ENCODE results near the gene SMYD2.
A peak's percentile ranks its signal among the peaks of the same experiment; 100 is the strongest.
"Not testable (repeated sequence)": the region's sequence is repeated elsewhere in the genome, so short reads cannot be mapped to it uniquely, and the experiment has no call there.

The SMYD2 gene

DNA sequence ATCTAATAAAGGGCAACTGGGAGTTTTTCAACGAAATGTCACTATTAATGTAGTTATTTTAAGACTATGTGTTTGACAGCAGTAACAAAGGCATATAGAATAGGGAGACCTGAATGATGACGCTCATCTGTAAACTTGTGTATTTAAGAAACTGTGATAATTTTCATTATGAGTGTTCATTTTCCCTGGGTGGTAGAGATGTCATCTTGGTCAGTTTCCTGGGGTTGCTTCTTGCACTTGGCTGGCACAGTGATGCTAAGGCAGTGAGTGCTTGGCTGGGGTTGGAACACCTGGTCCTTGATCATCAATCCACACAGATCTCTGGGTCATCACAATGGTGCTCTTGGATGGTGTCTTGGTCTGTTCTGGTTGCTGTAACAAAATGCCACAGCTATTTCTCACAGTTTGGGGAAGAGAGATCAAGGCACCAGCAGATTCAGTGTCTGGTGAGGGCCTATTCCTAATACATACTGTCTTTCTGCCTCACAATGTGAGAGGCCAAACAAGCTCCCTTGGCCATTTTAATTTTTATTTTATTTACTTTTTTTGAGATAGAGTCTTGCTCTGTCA is 7.9 kb upstream of the SMYD2 start:
- no peak for DNase-seq

DNA sequence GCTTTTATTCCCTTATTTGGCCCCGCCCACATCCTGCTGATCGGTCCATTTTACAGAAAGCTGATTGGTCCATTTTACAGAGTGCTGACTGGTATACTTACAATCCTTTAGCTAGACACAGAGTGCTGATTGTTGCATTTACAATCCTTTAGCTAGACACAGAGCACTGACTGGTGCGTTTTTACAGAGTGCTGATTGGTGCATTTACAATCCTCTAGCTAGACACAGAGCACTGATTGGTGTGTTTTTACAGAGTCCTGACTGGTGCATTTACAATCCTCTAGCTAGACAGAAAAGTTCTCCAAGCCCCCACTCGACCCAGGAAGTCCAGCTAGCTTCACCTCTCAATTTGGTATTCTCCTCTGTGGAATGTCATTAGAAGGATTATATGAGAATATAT is 5.3 kb upstream of the SMYD2 start:
- DNase-seq, result not testable (repeated sequence)

DNA sequence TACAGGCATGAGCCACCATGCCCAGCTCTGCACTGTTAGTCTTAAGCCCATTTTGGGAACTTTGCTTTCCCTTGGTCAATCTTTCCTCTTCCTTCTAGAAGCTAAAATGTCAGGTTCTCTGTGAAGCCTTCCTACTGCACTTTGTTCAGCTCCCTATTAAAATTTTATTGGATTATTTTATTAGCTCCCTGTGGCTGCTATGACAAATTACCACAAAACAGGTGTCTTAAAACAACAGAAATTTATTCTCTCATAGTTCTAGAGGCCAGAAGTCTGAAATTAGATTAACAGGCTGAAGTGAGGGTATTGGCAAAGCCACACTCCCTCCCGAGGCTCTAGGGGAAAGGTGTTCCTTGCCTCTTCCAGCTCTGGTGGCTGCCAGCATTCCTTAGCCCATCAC is 4.2 kb upstream of the SMYD2 start:
- DNase-seq, result no peak

DNA sequence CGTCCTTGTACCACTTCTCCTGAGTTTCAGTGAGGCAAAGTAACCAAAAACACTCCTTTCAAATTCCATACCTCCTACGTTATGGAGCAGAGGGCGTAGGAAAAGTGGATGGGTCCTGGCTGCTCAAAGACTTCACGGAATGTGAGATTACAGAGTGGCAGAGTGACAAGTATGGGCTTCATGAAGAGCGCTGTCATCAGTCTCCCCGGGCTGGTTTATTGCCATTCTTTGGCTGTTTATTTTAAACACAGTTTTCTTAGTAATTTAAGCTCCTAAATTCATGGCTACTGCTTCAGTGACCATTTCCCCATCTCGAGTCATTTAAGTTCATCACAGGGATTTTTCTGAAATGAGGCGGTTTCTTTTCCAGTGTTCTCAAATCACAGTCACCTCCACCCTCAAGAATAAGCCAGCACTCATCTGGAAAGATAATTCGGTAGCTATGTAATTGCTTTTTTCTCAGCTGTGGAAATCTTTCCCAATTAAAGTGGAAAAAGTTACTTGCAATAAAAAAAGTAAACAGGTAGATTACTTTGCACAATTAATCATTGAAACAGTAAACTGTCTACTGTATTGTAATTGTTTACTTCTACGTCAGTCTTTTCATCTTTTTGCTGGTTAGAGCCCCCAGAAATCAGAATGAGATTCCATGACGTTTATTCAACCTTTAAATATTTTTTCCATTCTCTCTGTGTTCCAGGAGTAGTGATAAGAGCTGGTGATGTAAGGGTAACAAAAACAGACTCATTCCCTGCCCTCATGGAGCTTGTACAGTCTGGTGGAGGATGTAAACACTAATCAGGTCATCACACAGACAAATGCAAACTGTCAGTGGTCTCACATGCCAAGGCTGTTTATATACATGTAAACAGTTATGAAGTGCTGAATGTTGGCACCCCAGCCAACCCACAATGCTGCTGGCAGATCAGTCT is 3.0 kb upstream of the SMYD2 start:
- no peak for DNase-seq

DNA sequence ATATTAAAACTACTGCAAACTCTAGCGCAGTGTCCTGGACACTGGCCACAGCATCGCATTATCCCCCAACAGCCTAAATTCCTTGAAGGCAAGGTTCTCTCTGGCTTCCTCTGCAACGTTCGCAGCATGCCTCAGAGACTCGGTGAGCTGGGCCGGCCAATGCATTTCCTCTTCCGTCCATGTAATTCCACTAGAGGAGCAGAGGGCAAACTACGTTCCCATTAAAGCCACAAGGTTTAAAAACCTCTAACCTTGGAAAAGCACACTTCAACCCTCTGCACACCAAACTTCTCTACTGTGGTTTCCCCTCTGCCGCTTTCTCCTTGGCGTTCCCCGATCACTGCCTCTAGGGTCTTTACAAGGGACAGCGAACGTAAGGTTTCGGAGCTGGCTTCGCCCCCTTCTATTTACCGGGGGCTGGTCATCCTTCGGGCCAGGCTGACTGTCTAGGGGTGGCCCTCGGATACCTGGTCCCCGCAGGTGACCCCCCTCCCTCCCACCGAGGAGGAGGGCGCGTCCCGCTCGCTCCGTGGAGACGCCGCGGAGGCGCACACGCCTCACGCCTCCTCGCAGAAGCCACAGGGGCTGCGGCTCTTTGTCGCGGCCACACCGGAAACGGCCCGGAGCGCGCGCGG is 456 bp upstream of the SMYD2 start:
- DNase-seq, result no peak

DNA sequence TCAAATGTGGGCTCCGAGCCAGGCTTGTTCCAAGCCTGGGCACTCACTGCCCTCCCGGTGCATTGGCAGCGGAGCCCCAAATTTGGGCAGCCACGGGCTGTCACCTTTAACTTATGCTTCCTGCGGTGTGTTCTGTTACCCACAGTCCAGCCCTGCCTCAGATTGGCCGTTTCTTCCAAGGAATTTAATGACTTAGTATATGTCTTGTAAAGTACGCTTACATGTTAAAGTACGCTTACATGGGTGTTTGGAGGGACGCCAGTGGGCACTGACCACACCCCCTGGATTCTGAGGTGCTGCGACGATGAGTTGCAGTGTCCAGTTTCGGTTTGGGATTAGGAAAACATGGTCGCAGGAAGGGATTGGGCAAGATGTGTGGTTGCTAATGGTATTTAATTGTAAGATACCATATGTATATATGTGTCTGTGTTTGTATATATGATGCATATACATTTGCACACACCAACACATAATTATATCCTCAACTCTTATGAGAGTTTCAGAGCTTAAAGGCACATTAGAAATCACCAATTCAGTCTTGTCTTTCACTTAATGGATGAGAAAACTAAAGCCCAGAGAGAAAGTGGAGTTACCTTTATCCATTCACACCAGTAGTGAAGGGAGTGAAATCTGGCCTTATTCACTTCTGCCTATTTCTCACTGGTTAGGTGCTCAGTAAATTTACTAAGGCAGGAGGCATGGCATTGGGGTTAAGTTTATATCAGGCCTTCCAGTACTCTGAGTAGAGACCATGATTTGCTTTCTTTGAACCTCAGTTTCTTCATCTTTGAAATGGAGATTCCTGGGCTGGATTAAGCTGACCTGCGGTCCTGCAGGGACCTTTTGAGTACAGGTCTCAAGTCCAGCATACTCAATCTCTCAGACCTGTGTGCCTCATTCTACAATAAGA is 1.0 kb downstream of the SMYD2 start:
- no peak for DNase-seq

DNA sequence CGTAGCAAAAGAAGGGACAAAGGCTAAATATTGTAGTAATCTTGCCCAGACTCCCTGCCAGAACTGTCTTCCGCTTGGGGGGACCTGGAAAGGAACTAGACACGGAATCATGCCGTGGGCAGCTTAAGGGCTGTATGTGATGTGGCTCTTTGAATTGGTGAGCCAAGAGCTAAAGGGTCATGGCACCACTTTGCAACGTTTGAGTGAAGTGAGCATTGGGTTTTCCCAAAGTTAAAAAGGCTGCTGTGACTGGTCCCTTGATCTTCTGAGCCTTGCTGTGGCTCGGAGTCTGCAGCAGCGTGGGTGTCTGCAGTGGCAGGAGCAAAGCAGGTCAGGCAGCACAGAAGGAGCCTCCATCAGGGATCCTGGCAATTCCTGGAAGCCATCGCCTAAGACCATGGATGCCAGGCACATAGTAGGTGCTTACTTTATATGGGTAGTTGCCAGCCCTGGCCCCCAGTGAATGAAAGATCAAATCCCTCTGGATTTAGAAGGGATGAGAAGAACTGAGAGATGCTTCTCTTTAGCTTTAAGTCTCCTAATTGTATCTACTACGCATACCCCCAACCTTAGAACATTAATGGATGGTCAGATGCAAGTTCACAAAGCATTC is 1.8 kb downstream of the SMYD2 start:
- peak; percentile 5 for DNase-seq

DNA sequence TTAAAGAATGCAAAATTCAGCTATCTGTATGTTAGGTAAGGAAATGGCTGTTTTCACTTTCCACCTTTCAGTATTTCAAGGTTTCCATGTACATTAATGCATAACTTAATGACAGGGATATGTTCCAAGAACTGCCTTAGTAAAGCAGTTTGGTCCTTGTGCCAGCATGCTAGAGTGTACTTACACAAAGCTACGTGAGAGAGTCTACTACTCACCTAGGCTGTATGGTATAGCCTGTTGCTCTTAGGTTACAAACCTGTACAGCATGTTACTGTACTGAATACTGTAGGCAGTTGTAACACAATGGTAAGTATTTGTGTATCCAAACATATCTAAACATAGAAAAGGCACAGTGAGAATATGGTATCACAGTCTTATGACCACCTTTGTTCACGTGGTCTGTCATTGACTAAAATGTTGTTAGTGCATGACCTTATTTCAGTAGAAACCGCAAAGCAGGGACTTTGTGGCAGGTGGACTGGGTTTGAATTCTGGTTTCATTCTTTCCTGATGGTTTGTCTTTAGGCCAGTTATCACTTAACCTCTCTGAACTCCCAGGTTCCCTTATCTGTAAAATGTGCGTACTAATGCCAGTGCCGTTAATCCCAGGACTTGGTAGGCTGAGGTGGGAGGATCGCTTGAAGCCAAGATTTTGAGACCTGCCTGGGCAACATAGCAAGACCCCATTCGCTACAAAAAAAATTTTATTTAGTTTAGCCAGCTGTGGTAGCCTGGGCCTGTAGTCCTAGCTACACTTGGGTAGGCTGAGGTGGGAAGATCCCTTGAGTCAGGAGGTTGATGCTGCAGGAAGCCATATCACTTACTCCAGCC is 4.9 kb downstream of the SMYD2 start:
- DNase-seq, result no peak

DNA sequence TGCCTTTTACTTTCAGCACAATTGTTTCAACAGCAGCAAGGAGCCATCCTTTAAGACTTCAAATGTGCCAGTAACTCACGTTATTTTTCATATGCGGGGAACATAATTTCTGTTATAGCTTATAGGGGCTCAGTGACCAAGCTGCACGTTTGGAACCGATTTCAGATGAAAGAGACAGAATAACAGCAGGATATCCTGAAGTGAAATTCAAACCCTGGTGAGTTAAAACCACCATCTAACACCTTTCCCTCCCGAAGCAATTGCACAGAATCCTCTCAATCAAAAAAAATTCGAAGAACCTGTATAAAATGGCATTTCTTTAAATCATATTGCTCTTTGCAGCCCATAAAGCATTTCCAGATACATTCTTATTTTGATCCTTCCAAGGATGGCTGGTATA is 6.9 kb downstream of the SMYD2 start:
- DNase-seq, result no peak

DNA sequence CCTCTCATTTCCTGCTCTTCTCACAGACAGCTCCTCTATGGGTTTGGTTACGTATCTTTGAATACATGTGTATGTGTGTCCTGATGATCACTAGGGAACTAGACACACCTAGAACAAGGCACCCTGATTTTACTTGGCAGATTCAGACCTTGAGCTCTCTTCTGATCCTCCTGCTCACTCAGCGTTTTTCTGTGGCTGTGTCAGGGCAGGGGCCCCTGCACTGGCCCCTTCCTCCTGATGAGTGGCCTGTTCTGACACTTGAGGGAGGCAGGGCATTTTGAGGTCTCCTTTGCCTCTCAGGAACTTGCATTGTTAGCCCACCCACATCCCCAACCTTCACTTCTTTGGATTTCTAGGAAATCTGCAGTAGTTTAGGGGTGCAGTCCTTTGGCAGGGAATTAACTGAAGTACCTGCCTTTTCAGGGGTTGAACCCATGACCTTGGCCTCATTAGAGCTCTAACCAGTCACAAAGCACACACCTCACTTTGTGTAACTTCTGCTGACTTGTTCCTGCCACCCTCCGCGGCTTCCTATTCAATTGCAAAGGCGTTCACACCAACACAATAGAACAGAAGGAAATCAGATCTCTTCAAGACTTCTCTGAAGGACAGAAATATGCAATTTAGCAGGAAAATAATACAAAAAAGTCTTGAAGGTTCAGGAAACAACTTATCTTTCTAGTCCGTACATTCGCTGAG is 8.8 kb downstream of the SMYD2 start:
- DNase-seq, result no peak

DNA sequence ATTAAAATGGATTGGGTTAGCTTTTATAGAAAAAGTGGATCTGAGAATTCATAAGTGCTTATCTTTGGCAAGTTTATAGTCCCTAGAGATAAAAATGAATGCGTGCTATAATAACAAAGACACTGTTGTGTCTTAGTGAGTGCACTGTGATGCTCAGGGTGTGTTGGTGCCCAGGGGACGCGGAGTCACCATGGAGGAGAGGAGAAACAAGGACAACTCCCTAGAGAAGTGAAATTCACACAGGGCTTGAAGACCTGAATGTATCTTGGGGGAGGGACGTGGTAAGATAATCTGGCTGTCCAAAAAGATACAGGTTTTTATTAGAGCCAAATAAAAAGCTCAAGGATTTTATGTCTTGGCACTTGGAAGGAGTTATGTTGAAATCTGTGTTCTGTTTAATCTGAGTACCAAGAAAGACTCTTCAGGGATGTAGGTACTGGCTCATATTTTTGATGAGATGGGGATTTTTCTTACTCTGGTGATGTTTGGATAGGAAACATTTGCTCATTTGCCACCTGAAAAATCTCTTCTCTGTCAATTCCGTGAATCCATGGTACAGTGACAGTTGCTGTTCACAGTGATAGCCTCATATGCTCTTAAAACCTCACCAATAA is 9.6 kb downstream of the SMYD2 start:
- no peak for DNase-seq

DNA sequence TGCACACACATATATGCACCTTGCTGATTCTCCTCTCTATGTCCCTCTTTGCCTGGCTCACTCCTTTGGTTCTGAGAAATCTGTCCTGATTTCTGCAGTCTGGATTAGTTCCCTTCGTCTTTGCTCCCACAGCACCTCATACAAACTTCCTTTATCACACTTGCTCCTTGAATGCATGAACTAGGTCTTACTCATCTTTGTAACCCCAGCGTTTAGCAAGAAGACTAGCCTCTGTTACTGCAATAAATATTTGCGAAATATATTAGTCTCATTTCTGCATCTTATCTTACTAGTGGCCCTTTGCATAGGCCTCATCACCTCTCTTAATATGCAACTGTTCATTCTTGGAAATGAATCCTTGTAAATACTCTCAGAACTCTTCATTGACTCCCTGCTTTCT is 11.4 kb downstream of the SMYD2 start:
- no peak for DNase-seq

DNA sequence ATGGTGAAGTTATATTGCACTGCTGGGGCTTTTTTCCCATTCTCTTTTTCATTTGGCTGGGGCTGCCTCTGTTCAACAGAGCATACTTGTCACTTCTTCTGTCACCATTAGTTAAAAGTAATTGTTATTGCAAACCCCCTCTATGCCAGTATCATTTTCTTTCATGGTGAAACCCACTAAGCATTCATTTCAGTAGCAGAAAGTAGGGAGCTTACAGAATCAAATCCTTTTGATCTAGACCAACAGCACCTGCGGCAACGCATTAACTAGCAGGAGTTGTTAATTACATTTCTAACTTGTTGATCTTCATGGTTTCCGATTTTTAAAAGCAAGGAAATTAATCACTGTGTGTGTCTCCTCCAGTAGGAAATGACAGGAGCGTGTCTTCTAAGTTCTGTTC is 15.0 kb downstream of the SMYD2 start:
- no peak for DNase-seq

DNA sequence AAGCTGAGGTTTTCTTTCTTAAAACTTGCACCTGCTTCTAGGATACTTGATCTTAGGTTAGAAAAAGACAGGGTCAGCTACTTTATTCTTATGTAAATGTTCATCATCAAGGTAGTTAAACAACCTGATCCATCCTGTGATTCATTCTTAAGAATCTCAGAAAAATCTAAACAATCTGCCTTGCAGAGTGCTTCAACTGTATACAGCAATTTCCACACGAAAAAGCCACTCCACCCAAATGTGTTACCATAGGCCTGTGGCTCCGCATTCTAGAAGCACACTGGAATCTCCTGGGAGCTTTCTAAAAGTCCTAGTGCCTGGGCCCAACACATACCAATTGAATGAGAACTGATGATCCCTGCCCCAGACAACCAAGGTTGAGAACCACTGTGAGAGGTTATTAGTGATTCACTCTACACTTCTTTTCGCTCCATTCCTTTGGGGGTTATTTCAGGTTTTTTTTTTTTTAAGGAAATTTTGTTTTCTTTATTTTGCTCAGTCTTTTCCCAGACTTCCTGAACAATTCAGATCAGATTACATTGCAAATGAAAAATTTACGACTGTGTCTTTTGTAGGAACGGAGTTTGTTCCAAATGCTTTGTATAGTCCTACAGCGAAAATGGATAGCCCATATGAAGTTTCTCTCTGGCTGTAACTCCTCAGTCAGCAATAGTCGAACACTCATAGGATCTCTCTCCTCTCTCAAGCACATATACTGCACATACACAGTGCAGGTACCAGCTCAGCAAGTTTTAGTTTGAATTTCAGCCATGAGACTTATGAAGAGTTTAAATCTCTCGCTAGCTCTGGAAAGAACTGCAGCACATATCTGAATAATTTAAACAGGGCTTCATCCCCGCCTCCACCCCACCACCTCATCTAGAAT is 16.1 kb downstream of the SMYD2 start:
- DNase-seq, result no peak

DNA sequence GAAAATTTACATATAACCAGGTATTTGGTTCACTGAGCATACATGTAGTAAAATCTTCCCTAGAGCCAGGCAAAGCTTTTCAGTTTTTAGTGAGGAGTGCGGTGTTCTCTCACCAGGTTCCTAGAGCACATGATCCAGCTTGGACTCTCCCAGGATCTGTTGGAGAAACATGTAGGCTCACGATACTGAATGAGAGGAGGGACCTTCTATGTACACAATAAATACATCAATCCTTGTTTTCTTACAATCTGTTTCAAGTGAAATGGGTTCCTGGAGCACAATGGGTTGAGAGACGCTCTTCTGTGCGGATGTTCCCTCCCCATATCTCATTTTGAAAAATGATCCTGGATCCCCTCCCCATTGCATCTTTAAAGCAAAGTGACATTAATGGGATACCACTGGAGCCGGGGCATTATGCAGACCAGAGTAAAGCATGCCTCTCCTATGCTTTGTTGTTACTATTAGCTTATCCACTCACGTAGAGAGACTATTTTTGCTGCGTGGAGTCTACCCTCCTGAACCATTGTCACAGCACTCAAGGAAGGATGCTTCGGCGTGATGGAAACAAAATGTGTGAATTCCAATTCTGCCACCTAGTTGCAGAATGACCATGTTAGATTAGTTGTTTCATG is 19.3 kb downstream of the SMYD2 start:
- DNase-seq, result no peak

DNA sequence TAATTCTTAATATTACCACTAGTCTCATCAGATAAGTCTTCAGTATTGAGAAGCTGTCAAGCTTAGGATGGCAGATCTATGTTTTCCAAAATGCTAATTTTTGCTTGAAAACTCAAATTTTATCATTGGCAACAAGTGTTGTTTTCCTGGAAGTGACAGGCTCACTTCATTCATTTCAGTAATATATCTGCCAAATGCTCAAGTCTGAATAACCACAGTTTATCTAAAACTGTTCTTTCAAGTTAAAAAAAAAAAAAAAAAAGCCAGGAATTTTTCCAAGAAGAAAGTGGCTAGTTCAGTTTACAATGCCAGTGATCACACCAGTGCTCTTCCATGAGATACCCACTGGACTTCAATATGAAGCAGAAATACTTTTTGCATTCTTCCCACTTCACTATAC is 20.6 kb downstream of the SMYD2 start:
- no peak for DNase-seq

DNA sequence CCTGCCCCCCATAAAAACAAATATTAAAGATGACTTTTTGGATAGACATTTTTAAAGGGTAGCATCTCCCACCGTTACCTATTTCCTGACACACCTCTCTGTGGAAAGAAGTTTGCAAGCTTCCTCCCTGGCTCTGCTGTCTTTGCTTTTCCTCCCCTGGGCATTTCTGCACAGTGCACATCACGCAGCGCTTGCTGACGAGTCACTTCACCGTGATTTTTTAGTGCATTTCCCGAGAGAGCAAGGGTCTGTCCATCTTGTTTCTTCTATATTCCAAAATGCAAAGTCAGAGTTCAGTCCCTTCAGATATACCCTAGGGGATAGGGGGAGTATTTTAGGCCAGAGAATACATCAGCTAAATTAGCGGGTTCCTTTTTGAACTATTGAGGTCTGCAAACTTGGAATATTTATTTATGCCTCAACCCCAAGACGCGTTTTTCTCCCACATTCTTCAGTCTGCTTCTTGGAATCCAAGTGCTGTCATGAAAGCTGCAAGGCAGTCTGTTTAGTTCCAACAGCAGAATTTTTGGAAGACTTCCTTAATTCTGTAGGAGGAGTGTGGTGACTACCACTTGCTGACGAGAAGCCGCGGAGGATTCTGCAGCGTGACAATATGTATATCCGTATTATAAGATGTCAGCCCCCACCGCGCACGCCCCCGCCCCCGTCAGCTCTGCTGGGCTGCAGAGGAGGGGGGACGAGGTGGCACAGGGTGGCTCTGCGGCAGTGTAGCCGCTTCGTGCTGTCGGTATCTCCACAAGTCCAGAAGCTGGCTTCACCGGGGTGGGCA is 22.4 kb downstream of the SMYD2 start:
- no peak for DNase-seq

DNA sequence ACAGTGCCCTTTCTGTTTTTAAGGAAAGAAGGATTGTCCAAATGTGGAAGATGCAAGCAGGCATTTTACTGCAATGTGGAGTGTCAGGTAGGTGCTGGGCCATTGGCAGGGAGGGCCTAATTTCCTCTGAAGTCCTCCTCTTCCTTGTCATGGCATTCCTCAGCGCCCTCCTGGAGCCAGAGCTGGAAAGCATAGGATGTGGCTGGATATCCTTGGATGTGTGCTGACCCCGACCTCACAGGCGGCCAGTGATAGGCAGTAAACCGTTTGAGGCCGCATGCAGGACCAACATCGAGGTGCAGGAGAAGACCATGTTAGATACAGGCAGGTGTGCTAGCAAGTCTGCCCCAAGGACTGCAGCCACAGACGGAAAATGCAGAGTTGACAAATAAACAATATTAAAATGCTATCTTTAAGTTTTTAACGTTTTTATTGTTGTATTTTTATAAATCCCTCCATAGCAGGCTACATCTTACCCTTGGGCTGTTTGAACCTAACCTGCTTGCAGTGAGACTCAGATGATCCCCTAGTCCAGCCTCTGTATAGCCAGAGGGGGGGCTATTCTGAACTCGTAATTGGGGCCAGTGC is 24.3 kb downstream of the SMYD2 start:
- DNase-seq, result no peak
